ENCODE data around the gene KTI12. TPM values are rescaled to one million over a fixed set of nuclear protein-coding genes. Genes with fewer than 3 reads are reported as not detected.
A peak's percentile ranks its signal among the peaks of the same experiment; 100 is the strongest.

KTI12 gene
- total and polyA plus RNA-seq, 2 donors (not counting 3 experiments of a cell fraction or from before 2014, with no cell fraction given) = 10.0 to 12.7 TPM

DNA sequence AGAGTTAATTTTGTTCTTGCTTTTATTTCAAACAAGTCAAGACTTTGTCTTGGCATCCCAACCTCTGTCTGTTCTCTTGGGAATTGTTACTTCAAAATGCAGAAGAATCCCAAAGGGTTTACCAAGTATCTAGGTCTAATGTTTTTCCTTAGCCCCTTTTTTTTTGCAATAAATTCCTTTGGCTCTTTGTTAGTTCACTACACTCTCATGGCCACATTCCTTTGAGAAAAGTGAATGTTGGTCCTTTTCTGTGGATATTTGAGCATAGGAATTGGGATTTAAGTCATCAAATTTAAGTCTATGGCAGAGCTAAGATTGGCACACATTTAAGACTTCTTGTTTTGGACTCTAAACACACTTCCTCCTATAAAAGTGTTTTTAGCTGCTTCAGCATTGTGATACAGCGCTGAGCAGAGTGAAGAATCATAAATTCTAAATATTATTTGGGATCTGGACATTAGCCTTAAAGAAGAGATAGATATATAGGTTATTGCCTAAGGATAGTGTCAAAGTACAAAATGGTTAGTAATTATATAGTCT lies 24.3 kb upstream of the KTI12 start:
- Histone ChIP-seq H3K27me3 (ENCODE audit: control insufficient read depth in 2 of 2, insufficient read depth in 2 of 2, low read length in 2 of 2) (no peaks in the 10 kb centered on the region), H3K4me1 (ENCODE audit: control insufficient read depth, extremely low read depth, insufficient read depth, low read length) (peaks cover 24% of the 10 kb centered on the region), H2AFZ (ENCODE audit: low read depth, low read length) (no peak overlapping the region), H3K9me3 (replicated peaks; ENCODE audit: control insufficient read depth, insufficient read depth, low read length) (no peaks in the 10 kb centered on the region), H4K20me1 (replicated peaks; ENCODE audit: control insufficient read depth, extremely low read depth, insufficient read depth, low read length) (no peaks in the 10 kb centered on the region), H3K9ac (replicated peaks; ENCODE audit: extremely low read depth, insufficient read depth, low read length) (no peak overlapping the region), H3K79me2 (ENCODE audit: control insufficient read depth, insufficient read depth, low read length) (peaks cover 58% of the 10 kb centered on the region), H3K4me2 (ENCODE audit: insufficient read depth, low read length) (peak overlapping the region; percentile 98), H3K27ac (ENCODE audit: insufficient read depth, low read depth, low read length) (no peak overlapping the region), H3K4me3 (replicated peaks in 1 of 3; ENCODE audit: insufficient read depth in 1 of 3, low read depth in 1 of 3, low read length in 3 of 3) (no peak overlapping the region), H3K36me3 (ENCODE audit: control insufficient read depth in 2 of 2, extremely low read depth in 1 of 2, insufficient read depth in 2 of 2, low read length in 2 of 2) (peaks cover 6 to 9% of the 10 kb centered on the region in 2 experiments), H3K9me1 (replicated peaks; ENCODE audit: control insufficient read depth, extremely low read depth, insufficient read depth, low read length) (no peaks in the 10 kb centered on the region)
- DNase-seq (ENCODE audit: low read depth, low spot score) (no peak), FAIRE-seq (no peak)
- BruUV-seq (replicated peaks) = no TSS peak
- dilution Hi-C loops (cut with MboI; ENCODE audit: extremely low pct_ligation_motif_present, low sequenced_read_pairs) (no loop called here), intact Hi-C loops (cut with micrococcal nuclease) (loop anchor here (2.0 to 5.0 kb wide), 2 partner anchors 161 to 309 kb away; partner anchors contain the start of gene CC2D1B)
- POLR2A ChIA-PET = no interaction called here
- TF ChIP-seq FOS (IDR thresholded peaks at IDR 0.05; ENCODE audit: borderline replicate concordance, insufficient read depth, low read length) = no peak
- TF ChIP-seq, protein P1, sequence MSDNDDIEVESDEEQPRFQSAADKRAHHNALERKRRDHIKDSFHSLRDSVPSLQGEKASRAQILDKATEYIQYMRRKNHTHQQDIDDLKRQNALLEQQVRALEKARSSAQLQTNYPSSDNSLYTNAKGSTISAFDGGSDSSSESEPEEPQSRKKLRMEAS (IDR thresholded peaks at IDR 0.05; ENCODE audit: insufficient read depth, insufficient read length) = no peak
- no peak for TF ChIP-seq GATA2 (IDR thresholded peaks at IDR 0.05; ENCODE audit: insufficient read depth, insufficient read length, low read depth, low read length)
- no peak for TF ChIP-seq MYC (IDR thresholded peaks at IDR 0.05; ENCODE audit: low read depth, low read length)
- TF ChIP-seq POLR2A (IDR thresholded peaks at IDR 0.05; ENCODE audit: low read depth, low read length) = no peak
- TF ChIP-seq JUN (IDR thresholded peaks at IDR 0.05; ENCODE audit: borderline replicate concordance, insufficient read depth, insufficient read length, low read depth) = no peak
- no peak for TF ChIP-seq POLR2AphosphoS5 (IDR thresholded peaks at IDR 0.05; ENCODE audit: insufficient read depth, low read depth, low read length)
- TF ChIP-seq, protein P2, sequence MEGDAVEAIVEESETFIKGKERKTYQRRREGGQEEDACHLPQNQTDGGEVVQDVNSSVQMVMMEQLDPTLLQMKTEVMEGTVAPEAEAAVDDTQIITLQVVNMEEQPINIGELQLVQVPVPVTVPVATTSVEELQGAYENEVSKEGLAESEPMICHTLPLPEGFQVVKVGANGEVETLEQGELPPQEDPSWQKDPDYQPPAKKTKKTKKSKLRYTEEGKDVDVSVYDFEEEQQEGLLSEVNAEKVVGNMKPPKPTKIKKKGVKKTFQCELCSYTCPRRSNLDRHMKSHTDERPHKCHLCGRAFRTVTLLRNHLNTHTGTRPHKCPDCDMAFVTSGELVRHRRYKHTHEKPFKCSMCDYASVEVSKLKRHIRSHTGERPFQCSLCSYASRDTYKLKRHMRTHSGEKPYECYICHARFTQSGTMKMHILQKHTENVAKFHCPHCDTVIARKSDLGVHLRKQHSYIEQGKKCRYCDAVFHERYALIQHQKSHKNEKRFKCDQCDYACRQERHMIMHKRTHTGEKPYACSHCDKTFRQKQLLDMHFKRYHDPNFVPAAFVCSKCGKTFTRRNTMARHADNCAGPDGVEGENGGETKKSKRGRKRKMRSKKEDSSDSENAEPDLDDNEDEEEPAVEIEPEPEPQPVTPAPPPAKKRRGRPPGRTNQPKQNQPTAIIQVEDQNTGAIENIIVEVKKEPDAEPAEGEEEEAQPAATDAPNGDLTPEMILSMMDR (IDR thresholded peaks at IDR 0.05; ENCODE audit: extremely low read depth in 1 of 2, insufficient read depth in 1 of 2, low read depth in 1 of 2, low read length in 2 of 2) = no peak
- CTCF ChIA-PET = no interaction called here
